IPS DF 4.7 (cell line): ENCODE results near the gene VMAC.

Experiments used
- DNase-seq: peaks from one replicate; pipeline ENCODE4 v3.0.0-alpha.2; 2013; ENCODE audit warnings: low spot score; ENCODE audit errors: extremely low read depth

VMAC gene

GRCh38 chr19:5951338-5951861 lies 46.7 kb downstream of the VMAC start:
- DNase-seq, result no peak

GRCh38 chr19:5952193-5953029 lies 47.7 kb downstream of the VMAC start:
- DNase-seq, result no peak

GRCh38 chr19:5953030-5953589 lies 48.4 kb downstream of the VMAC start:
- DNase-seq, result no peak

GRCh38 chr19:5953680-5954213 lies 49.1 kb downstream of the VMAC start:
- DNase-seq, result no peak

GRCh38 chr19:5954293-5954692 lies 49.6 kb downstream of the VMAC start:
- no peak for DNase-seq

GRCh38 chr19:5955636-5955935 lies 50.9 kb downstream of the VMAC start:
- DNase-seq, result no peak

GRCh38 chr19:5956323-5956722 lies 51.7 kb downstream of the VMAC start:
- DNase-seq, result no peak

- DNase-seq, result no peak
Measured at GRCh38 chr19:5956728-5957127, 52.1 kb downstream of the VMAC start.

GRCh38 chr19:5957170-5957569 lies 52.5 kb downstream of the VMAC start:
- DNase-seq, result no peak

GRCh38 chr19:5958074-5958850 lies 53.6 kb downstream of the VMAC start:
- DNase-seq, result no peak

- no peak for DNase-seq
Measured at GRCh38 chr19:5958851-5959122, 54.1 kb downstream of the VMAC start.

- DNase-seq, result no peak
Measured at GRCh38 chr19:5959260-5960004, 54.8 kb downstream of the VMAC start.
